HepG2 (cell line): ENCODE results near the gene COPS9. TPM values are rescaled to one million over a fixed set of nuclear protein-coding genes. Genes with fewer than 3 reads are reported as not detected.

Source experiments
- ATAC-seq: fragments of 200-7000 bp; cut with Tn5 transposase; 3 replicates; pipeline ENCODE4 v1.9.1; 2020; ENCODE audit warnings: mild to moderate bottlenecking, moderate library complexity
- BruUV-seq: library from RNA; stranded (reverse); fragments of 400-500 nt; replicated peaks from 2 replicates; lab custom pipeline; 2021; lab: Mats Ljungman, UMichigan
- CTCF ChIA-PET: fragments of 300-600 bp; formaldehyde crosslinking; extraction: SDS; loops from one replicate; lab custom pipeline; 2021; ENCODE audit warnings: low total read pairs, inconsistent platforms, low intra/inter-chr PET ratio; lab: Yijun Ruan, JAX
- POLR2A ChIA-PET: fragments of 350-600 bp; sonication (Branson Sonifier 250); formaldehyde crosslinking; loops from one replicate; lab custom pipeline; 2020; ENCODE audit warnings: antibody characterized with exemption, inconsistent platforms; lab: Yijun Ruan, JAX
- DNase-seq: peaks from one replicate; pipeline ENCODE4 v3.0.0-alpha.2; 2015; ENCODE audit warnings: low spot score
- FAIRE-seq: peaks from 3 replicates; lab custom pipeline; 2011; peaks lifted over from hg19 to GRCh38; lab: Jason Lieb, UNC
- H2AFZ ChIP-seq: one replicate; pipeline ENCODE4 v1.6.1; 2011; ENCODE audit warnings: low read length, inconsistent platforms
- H3K27ac ChIP-seq: fragments of 300-600 bp; 3 replicates; pipeline ENCODE4 v1.8.0; 2011; ENCODE audit warnings: mixed run types, mild to moderate bottlenecking, mixed read lengths, low read length, inconsistent platforms; ENCODE audit not compliant: insufficient read depth; ENCODE audit errors: extremely low read length
- H3K27me3 ChIP-seq, 2 experiments: fragments of 200-600 bp in 1 of 2; 2 replicates in 1 of 2; 3 replicates in 1 of 2; pipeline versions ENCODE4 v1.6.0 to v1.8.0; 2011; ENCODE audit warnings: low read length in 2 of 2, mild to moderate bottlenecking in 2 of 2, moderate library complexity in 2 of 2, inconsistent platforms in 1 of 2; ENCODE audit not compliant: insufficient read depth in 2 of 2, control insufficient read depth in 1 of 2
- H3K36me3 ChIP-seq, 2 experiments: fragments of 200-600 bp in 1 of 2; replicated peaks in 1 of 2; 2 replicates in 1 of 2; 3 replicates in 1 of 2; pipeline versions ENCODE4 v1.5.1 to v1.8.0; 2011; ENCODE audit warnings: low read length in 2 of 2, inconsistent platforms in 1 of 2; ENCODE audit not compliant: insufficient read depth in 2 of 2, control insufficient read depth in 1 of 2
- H3K4me1 ChIP-seq: 2 replicates; pipeline ENCODE4 v1.5.1; 2012; ENCODE audit warnings: low read length, inconsistent platforms; ENCODE audit not compliant: insufficient read depth
- H3K4me2 ChIP-seq: 2 replicates; pipeline ENCODE4 v1.6.0; 2011; ENCODE audit warnings: low read depth, low read length, inconsistent platforms
- H3K4me3 ChIP-seq, 3 experiments: fragments of 200-600 bp in 1 of 3; sonication (generic), shearing (Covaris generic) in 1 of 3; replicated peaks in 1 of 3; 2 replicates each; pipeline ENCODE4 v1.5.1; 2011 to 2016; ENCODE audit warnings: low read length in 3 of 3, inconsistent platforms in 2 of 3, low read depth in 2 of 3, mild to moderate bottlenecking in 2 of 3, control low read depth in 1 of 3, mixed read lengths in 1 of 3; ENCODE audit not compliant: insufficient read depth in 1 of 3
- H3K79me2 ChIP-seq: one replicate; pipeline ENCODE4 v1.6.1; 2011; ENCODE audit warnings: low read length, inconsistent platforms; ENCODE audit not compliant: insufficient read depth
- H3K9ac ChIP-seq: 2 replicates; pipeline ENCODE4 v1.6.0; 2011; ENCODE audit warnings: mild to moderate bottlenecking, low read depth, low read length, inconsistent platforms; ENCODE audit not compliant: insufficient read depth
- H3K9me3 ChIP-seq: 2 replicates; pipeline ENCODE4 v1.5.1; 2012; ENCODE audit warnings: mild to moderate bottlenecking, low read length
- H4K20me1 ChIP-seq: 2 replicates; pipeline ENCODE4 v1.6.0; 2011; ENCODE audit warnings: inconsistent platforms, mild to moderate bottlenecking, low read length, moderate library complexity; ENCODE audit not compliant: insufficient read depth
- ATM ChIP-seq: fragments of 450-650 bp; IDR thresholded peaks from 2 replicates; pipeline ENCODE4 v1.7.1; 2017; ENCODE audit warnings: mild to moderate bottlenecking, borderline replicate concordance
- DPF2 ChIP-seq: sonication (generic); formaldehyde crosslinking; IDR thresholded peaks from 2 replicates; pipeline ENCODE4 v1.4.0; 2020; ENCODE audit warnings: mild to moderate bottlenecking, low read depth, missing genetic modification reagents, borderline replicate concordance
- ETV6 ChIP-seq: sonication (generic); formaldehyde crosslinking; conservative IDR thresholded peaks from 2 replicates; pipeline ENCODE4 v1.4.0; 2020; ENCODE audit warnings: missing genetic modification reagents
- FOSL2 ChIP-seq: sonication (generic); formaldehyde crosslinking; IDR thresholded peaks from 2 replicates; pipeline ENCODE4 v1.4.0; 2020; ENCODE audit warnings: missing genetic modification reagents
- HMGA1 ChIP-seq: sonication (generic); formaldehyde crosslinking; conservative IDR thresholded peaks from 2 replicates; pipeline ENCODE4 v1.4.0; 2020; ENCODE audit warnings: missing genetic modification reagents
- IKZF5 ChIP-seq: IDR thresholded peaks from 2 replicates; pipeline ENCODE4 v1.6.1; 2018; ENCODE audit warnings: missing genetic modification reagents, mild to moderate bottlenecking, missing compliant biosample characterization
- NCOA2 ChIP-seq: sonication (generic); formaldehyde crosslinking; IDR thresholded peaks from 2 replicates; pipeline ENCODE4 v1.8.0; 2022; ENCODE audit warnings: inconsistent platforms
- POLR2A ChIP-seq, 2 experiments: IDR thresholded peaks; 2 replicates each; pipeline ENCODE4 v1.6.1; 2011; ENCODE audit warnings: low read depth in 2 of 2, low read length in 2 of 2, mild to moderate bottlenecking in 1 of 2, moderate library complexity in 1 of 2; ENCODE audit not compliant: insufficient read depth in 1 of 2
- POLR2AphosphoS5 ChIP-seq: IDR thresholded peaks from 2 replicates; pipeline ENCODE4 v1.6.1; 2012; ENCODE audit warnings: low read depth, low read length
- REXO4 ChIP-seq: sonication (generic); formaldehyde crosslinking; IDR thresholded peaks from 2 replicates; pipeline ENCODE4 v1.8.0; 2022; ENCODE audit warnings: missing genetic modification reagents, mild to moderate bottlenecking, borderline replicate concordance
- RXRB ChIP-seq: IDR thresholded peaks from 2 replicates; pipeline ENCODE4 v1.6.1; 2016; ENCODE audit warnings: borderline replicate concordance, missing genetic modification reagents, missing compliant biosample characterization
- TOE1 ChIP-seq: sonication (generic); formaldehyde crosslinking; IDR thresholded peaks from 2 replicates; pipeline ENCODE4 v1.4.0; 2020; ENCODE audit warnings: mild to moderate bottlenecking, missing genetic modification reagents
- ZBTB21 ChIP-seq: sonication (generic); formaldehyde crosslinking; IDR thresholded peaks from 2 replicates; pipeline ENCODE4 v1.4.0; 2020; ENCODE audit warnings: missing genetic modification reagents
- ZFP37 ChIP-seq: sonication (generic); formaldehyde crosslinking; IDR thresholded peaks from 2 replicates; pipeline ENCODE4 v1.4.0; 2020; ENCODE audit warnings: missing genetic modification reagents, borderline replicate concordance
- ZNF256 ChIP-seq: sonication (generic); formaldehyde crosslinking; conservative IDR thresholded peaks from 2 replicates; pipeline ENCODE4 v1.4.0; 2020; ENCODE audit warnings: missing genetic modification reagents
- ZNF564 ChIP-seq: sonication (generic); formaldehyde crosslinking; IDR thresholded peaks from 2 replicates; pipeline ENCODE4 v1.8.1; 2023; ENCODE audit warnings: mild to moderate bottlenecking, missing genetic modification reagents
- ZNF572 ChIP-seq: sonication (generic); formaldehyde crosslinking; IDR thresholded peaks from 2 replicates; pipeline ENCODE4 v1.5.1; 2020; ENCODE audit warnings: mild to moderate bottlenecking, missing genetic modification reagents
- ZNF678 ChIP-seq: sonication (generic); formaldehyde crosslinking; IDR thresholded peaks from 2 replicates; pipeline ENCODE4 v1.4.0; 2020; ENCODE audit warnings: mild to moderate bottlenecking, missing genetic modification reagents
- ZNF850 ChIP-seq: sonication (generic); formaldehyde crosslinking; conservative IDR thresholded peaks from 2 replicates; pipeline ENCODE4 v1.9.0; 2021; ENCODE audit warnings: mild to moderate bottlenecking, missing genetic modification reagents
- WGBS: methylation state at CpG from one replicate; pipeline ENCODE4 v1.1.6; 2017; ENCODE audit warnings: low lambda C conversion rate; 5-methylcytosine and 5-hydroxymethylcytosine counted together
- in situ Hi-C: cut with HindIII; loops from 2 replicates; pipeline ENCODE4 v1.10.0; 2017; ENCODE audit warnings: low pct_unique_long_range_greater_than_20kb; ENCODE audit not compliant: extremely low pct_ligation_motif_present
- intact Hi-C: fragments of 100-400 bp; cut with micrococcal nuclease; formaldehyde crosslinking; loops from one replicate; pipeline ENCODE4 v1.10.0; 2022; ENCODE audit not compliant: unreplicated experiment
- polyA plus RNA-seq, 8 experiments: library from polyadenylated mRNA; depleted of rRNA in 3 of 8; stranded (reverse) in 7 of 8; unstranded in 1 of 8; fragments of >200 nt; fragmentation: Illumina TruSeq in 4 of 8; extraction: Trizol in 4 of 8; gene quantifications; 2 replicates each; pipeline versions ENCODE4 v1.2.1 to v1.2.3, GENCODE V29; 2011 to 2016; ENCODE audit warnings: low read depth in 4 of 8, missing spikeins in 1 of 8, mixed read lengths in 1 of 8; ENCODE audit not compliant: insufficient read depth in 1 of 8
- total RNA-seq, 5 experiments: library from RNA; depleted of rRNA; stranded (reverse); fragments of >200 nt; fragmentation: Illumina TruSeq; extraction: Trizol; gene quantifications; 2 replicates each; pipeline ENCODE4 v1.2.3, GENCODE V29; 2016; ENCODE audit warnings: low read depth in 1 of 5
- TF ChIP-seq, protein P1 (sequence below): sonication (generic); formaldehyde crosslinking; conservative IDR thresholded peaks from 2 replicates; pipeline ENCODE4 v1.5.0; 2020; ENCODE audit warnings: missing genetic modification reagents

COPS9 gene
- total and polyA plus RNA-seq, 2 of the 13 experiments (the other 11 are each of a cell fraction or from before 2014, with no cell fraction given), result 180 to 247 TPM

GRCh38 chr2:240129311-240129710 is 6.8 kb downstream of the COPS9 start:
- no peak for ATAC-seq
- Histone ChIP-seq H3K9me3 (no peaks in the 10 kb centered on the region), H2AFZ (no peak overlapping the region), H3K27ac (no peak overlapping the region), H3K4me2 (no peak overlapping the region), H3K4me3 (no peak overlapping the region), H3K36me3 (peaks cover 23 to 64% of the 10 kb centered on the region in 2 experiments), H4K20me1 (no peaks in the 10 kb centered on the region), H3K4me1 (peaks cover 4% of the 10 kb centered on the region), H3K79me2 (peaks cover 5% of the 10 kb centered on the region), H3K9ac (no peak overlapping the region), H3K27me3 (no peaks in the 10 kb centered on the region)
- BruUV-seq, result no TSS peak
- ChIA-PET CTCF (no interaction called here), POLR2A (no interaction called here)
- in situ Hi-C loops (no loop called here), intact Hi-C loops (no loop called here)
- 97% methylated on average over 7 of the region's 7 CpGs for WGBS
- no peak for TF ChIP-seq ATM
- TF ChIP-seq ZBTB21 (CRISPR knock-in tag), result no peak
- no peak for TF ChIP-seq ZFP37 (CRISPR knock-in tag)
- TF ChIP-seq IKZF5 (CRISPR knock-in tag), result no peak
- no peak for TF ChIP-seq TOE1 (CRISPR knock-in tag)
- no peak for TF ChIP-seq ZNF678 (CRISPR knock-in tag)
- TF ChIP-seq, protein P1, sequence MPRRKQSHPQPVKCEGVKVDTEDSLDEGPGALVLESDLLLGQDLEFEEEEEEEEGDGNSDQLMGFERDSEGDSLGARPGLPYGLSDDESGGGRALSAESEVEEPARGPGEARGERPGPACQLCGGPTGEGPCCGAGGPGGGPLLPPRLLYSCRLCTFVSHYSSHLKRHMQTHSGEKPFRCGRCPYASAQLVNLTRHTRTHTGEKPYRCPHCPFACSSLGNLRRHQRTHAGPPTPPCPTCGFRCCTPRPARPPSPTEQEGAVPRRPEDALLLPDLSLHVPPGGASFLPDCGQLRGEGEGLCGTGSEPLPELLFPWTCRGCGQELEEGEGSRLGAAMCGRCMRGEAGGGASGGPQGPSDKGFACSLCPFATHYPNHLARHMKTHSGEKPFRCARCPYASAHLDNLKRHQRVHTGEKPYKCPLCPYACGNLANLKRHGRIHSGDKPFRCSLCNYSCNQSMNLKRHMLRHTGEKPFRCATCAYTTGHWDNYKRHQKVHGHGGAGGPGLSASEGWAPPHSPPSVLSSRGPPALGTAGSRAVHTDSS (CRISPR knock-in tag), result no peak
- TF ChIP-seq ZNF256, result no peak
- no peak for TF ChIP-seq ZNF572
- TF ChIP-seq REXO4 (CRISPR knock-in tag), result no peak
- no peak for TF ChIP-seq RXRB (CRISPR knock-in tag)
- TF ChIP-seq ETV6 (CRISPR knock-in tag), result no peak
- no peak for TF ChIP-seq ZNF850 (CRISPR knock-in tag)
- no peak for TF ChIP-seq POLR2A (IDR thresholded peaks at IDR 0.05; ENCODE audit: insufficient read depth in 1 of 2, low read depth in 2 of 2, low read length in 2 of 2)
- no peak for TF ChIP-seq FOSL2 (CRISPR knock-in tag)
- no peak for TF ChIP-seq ZNF564 (CRISPR knock-in tag)
- no peak for TF ChIP-seq NCOA2 (CRISPR knock-in tag)
- TF ChIP-seq DPF2 (CRISPR knock-in tag), result no peak
- TF ChIP-seq HMGA1 (CRISPR knock-in tag), result no peak
- TF ChIP-seq POLR2AphosphoS5, result no peak
- FAIRE-seq, result no peak
- DNase-seq, result no peak
